HG03442 (cell line): ENCODE results near the gene CDX1.

Experiments
- ATAC-seq: cut with Tn5 transposase; IDR thresholded peaks from one replicate; pipeline ENCODE4 v1.9.1; 2021; ENCODE audit warnings: mild to moderate bottlenecking, moderate library complexity; ENCODE audit not compliant: unreplicated experiment

Gene CDX1

DNA sequence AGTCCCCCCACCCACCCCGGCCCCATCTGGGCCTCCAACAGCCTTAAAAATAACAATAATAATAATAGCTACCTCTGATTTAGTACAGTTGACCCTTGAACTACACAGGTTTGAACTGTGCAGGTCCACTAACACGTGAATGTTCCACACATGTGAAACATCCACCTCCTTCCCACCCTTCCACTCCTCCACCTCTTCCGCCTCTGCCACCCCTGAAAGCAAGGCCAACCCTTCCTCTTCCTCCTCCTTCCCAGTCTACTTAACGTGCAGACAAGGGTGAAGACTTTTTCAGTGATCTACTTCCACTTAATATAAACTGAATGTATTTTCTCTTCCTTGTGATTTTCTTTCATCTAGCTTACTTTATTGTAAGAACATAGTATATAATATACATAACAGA, 21.7 kb upstream of the CDX1 start:
- no peak for ATAC-seq

- no peak for ATAC-seq
These were observed 20.3 kb upstream of the CDX1 start for GRCh38 chr5:150146235-150146634.

- no peak for ATAC-seq
These were observed 19.5 kb upstream of the CDX1 start for GRCh38 chr5:150146862-150147601.

DNA sequence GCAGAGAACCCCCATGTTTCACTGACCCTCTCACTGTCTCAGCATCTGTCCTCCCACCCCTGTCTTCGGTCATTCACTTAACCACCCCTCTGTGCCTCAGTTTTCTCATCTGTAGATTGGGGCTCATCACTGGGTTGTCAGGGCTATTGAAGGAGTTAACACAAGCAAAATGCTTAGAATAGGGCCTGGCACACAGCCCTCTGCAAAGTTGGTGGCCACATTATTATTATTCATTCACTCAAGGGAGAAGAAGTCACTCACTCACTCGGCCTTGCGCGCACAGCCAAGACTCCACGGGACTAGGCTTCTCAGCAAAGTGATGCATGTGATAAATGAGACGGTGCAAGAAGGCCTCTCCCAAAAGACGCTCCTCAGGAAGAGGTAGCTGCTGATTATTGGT, 18.9 kb upstream of the CDX1 start:
- no peak for ATAC-seq

DNA sequence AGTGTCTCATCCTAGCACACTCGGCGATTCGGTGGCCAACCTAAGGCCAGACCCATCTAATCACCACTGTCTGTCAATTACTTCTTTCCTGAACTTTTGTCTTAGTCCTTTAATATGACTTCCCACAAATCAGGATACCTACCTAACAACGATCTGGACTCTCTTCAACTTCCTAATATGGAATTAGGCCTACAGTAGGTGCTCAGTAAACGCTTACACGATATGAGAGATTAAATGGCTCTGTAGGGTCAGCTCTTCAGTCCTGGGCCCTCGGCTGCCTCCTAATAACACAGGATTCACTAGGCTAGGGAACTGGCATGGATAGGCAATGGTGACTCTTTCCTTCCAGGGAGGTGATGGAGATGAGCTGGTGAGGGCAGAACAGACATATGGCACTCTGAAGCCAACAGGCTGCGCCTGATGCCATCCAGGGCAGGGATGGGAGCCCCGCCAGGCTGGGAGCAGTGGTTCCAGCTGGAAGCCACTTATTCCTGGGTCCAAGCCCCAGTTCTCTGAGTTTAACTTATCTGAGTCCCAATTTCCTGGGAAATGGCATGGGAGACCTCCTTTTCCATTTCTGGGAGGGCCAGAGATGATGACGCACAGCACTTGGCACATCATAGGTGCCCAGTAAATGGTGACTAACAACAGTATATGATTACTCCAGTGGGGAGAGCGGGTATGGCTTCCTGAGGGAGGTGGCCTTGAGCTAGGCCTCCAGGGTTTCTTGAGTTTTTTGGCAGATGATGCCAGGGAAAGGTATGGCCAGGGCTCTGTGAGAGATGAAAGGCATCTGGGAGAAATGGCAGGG, 18.3 kb upstream of the CDX1 start:
- no peak for ATAC-seq

GRCh38 chr5:150149618-150150017, 17.0 kb upstream of the CDX1 start:
- no peak for ATAC-seq

DNA sequence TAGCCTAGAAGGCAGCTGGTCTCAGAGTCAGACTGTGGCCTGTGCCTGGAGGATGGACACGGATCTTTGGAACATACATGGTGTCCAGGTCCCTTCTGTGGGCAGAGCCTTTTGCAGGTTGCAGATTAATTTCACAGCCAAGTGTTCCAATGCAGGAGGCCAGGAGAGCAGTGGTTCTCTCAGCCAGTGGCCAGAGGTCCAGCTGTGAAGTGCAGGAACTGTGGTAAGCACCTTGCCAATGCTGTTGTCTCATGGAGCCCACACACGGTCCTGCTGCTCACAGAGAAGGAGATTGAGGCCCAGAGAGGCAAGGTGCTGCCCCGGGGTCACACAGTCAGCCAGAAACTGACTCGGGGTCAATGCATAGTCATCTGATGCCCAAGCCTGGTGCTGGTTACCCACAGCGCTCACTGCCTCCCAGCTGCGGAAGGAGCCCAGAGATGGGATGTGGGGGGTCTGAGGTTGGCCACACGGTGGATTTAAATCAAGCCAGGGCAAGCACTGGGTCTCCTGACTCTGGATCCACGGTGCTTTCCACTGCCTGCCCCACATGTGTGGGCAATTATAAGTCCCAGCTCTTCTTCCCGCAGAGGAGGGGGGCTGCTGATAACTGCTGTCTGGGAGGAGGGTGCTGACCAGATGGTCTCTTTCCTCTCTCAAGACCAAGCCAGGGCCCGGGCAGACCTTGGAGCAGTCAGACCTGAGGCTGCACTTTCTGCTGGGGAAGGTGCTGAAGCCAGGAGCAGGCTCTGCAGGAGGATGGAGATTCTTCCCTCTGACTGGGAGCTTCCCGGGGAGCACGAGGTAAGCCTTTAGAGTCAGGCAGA, 13.7 kb upstream of the CDX1 start:
- ATAC-seq, result no peak

GRCh38 chr5:150153483-150153882, 13.1 kb upstream of the CDX1 start:
- ATAC-seq, result no peak

DNA sequence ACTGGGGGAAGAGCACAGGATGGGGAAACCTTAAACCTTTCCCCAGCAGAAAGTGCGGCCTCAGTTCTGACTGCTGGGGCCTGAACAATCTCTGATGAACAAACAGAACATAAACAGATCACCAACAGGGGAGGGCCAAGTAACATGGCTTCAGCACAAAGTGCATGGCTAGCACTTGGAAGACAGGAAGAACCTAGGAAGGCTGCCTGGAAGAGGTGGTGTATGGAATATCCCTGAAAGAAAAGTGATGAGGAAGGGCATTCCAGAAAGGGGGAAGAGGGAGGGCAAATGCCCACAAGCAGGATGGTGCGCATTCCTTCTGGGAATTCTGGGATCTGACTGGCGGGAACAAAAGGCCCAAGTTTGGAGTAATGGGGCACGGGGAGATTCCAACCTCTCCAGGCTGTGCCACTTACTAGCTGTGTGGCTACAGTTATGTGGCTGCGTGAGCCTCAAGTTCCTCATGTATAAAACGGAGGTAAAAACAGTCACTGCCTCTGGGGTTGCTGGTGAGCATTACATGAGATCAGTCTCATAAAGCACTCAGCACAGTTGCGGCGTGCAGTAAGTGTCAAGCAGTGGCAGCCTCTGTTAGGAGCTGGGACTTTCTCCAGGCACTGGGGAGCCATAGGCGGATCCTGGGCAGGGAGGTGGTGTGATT, 12.5 kb upstream of the CDX1 start:
- no peak for ATAC-seq

GRCh38 chr5:150154618-150155128, 11.9 kb upstream of the CDX1 start:
- no peak for ATAC-seq

DNA sequence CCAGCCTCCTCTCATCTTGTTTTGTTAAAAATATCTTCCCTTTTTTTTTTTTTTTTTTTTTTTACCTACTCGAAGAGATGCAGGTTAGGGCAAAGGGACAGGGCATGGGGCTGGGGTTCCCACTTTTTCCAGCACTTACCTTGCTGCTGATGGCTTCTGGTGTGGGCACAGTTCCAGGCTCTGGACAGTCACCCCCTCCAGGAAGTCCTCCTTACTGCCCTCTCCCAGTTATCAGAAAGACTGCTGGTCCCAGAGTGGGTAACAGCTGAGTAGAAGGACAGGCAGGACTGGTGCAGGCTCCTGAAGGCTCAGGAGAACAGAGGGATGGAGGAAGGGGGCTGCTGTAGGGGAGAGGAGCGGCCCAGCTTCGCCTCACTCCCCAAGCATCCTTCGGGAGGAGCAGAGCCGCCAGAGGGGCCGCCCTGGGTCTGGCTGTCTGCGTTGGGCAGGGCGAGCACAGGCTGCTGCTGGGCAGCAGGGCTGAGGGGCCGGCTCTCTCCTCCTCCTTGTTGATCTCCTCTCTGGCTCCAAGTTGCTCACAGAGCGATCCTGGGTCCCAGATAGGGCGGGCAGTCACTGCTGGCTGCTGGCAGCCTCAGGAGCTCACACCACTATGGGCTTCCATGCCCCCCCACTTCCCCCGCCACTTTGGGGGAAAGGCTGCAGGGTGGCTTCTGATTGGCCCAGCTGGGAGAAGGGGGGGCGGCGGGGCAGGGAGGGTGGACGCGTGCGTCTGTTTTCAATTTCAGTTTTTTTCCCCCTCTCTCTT, 11.1 kb upstream of the CDX1 start, which contains the start of gene PDGFRB:
TSS of gene PDGFRB (minus strand) at position 588 of the 769 bp plus-strand sequence. CDS start 18,798 bp downstream, outside the sequence.
- ATAC-seq, result no peak

DNA sequence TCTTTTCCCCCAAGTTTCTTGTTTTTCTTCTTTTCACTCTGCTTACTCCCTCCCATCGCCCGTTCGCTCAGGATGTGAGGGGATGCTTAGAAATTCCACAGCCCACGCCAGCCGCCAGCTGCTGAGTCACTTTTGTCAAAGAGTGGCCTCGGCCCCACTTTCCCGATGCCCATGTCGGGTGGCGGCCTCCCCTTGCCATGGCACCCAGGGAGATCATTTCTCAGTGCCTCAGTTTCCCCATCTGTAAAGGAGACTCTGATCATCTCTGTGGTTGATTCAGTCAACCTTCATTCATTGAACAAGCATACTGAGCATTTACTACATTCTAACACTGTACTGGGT, 10.6 kb upstream of the CDX1 start:
- no peak for ATAC-seq

GRCh38 chr5:150156540-150156939, 10.0 kb upstream of the CDX1 start:
- ATAC-seq, result no peak

DNA sequence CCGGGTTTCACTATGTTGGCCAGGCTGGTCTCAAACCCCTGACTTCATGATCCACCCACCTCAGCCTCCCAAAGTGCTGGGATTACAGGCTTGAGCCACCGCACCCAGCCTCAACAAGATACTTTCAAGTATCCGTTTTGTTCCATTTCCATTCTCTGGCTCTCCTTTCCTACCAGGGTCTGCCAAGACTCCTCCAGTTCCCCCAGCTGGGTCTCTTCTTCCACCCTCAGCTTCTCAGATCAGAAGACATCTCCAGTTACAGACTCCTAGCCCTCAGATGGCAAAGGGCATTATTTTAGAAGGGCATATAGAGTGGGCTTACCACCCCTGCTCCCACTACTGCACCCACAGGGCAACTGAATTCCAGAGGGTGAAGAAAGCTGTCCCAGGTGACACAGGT, 9.4 kb upstream of the CDX1 start:
- no peak for ATAC-seq

GRCh38 chr5:150158170-150158949, 8.2 kb upstream of the CDX1 start:
- ATAC-seq, result no peak

GRCh38 chr5:150159031-150159430, 7.5 kb upstream of the CDX1 start:
- ATAC-seq, result no peak

- ATAC-seq, result peak; percentile 43
These were observed 6.8 kb upstream of the CDX1 start for GRCh38 chr5:150159741-150160179.

DNA sequence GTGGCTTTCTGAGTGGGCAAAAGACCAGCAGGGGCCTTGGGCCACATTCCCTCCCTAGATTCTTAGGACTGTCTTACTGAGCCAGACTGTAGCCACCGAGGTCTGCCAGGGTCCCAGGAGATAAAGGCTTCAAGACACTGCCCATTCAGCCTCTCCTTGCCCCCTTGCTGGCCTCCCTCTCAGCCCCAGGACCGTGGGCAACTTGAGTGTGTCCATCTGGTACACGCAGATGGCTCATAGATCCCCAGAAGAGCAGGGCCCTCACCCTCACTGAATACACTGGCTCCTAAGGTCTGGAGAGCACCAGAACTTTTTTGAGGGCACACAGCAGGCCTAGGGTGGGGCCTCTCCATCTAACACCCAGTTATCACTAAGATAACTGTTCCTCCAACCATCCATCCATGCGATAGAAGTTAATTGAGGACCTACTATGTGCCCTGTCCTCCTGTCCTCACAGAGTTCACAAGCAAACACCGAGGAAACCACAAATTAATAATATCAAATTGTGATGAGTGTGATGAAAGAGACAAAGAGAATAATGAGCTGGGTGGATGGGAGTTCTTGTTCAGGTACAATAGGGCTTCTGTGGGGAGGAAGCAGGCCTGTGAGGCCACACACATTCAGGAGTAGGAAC, 6.0 kb upstream of the CDX1 start:
- no peak for ATAC-seq
